Osteoblast (primary cell): ENCODE results near the gene MAN1C1. TPM values are rescaled to one million over a fixed set of nuclear protein-coding genes. Genes with fewer than 3 reads are reported as not detected.

Experiments used
- DNase-seq: peaks from one replicate; pipeline ENCODE4 v3.0.0; 2011; ENCODE audit warnings: low spot score, mixed read lengths; ENCODE audit not compliant: insufficient read length; ENCODE audit errors: missing footprints
- H2AFZ ChIP-seq: 2 replicates; pipeline ENCODE4 v1.6.0; 2011; ENCODE audit warnings: mild to moderate bottlenecking, low read length
- H3K27ac ChIP-seq: 2 replicates; pipeline ENCODE4 v1.5.1; 2011; ENCODE audit warnings: mild to moderate bottlenecking, low read depth, low read length, moderate library complexity
- H3K27me3 ChIP-seq: 2 replicates; pipeline ENCODE4 v1.6.0; 2012; ENCODE audit warnings: mild to moderate bottlenecking, control low read depth, inconsistent platforms, low read length, moderate library complexity; ENCODE audit not compliant: insufficient read depth
- H3K36me3 ChIP-seq: 2 replicates; pipeline ENCODE4 v1.5.1; 2011; ENCODE audit warnings: mild to moderate bottlenecking, low read length, control low read depth, moderate library complexity; ENCODE audit not compliant: insufficient read depth
- H3K4me1 ChIP-seq: 2 replicates; pipeline ENCODE4 v1.5.1; 2011; ENCODE audit warnings: mild to moderate bottlenecking, low read length, control low read depth, moderate library complexity; ENCODE audit not compliant: insufficient read depth
- H3K4me2 ChIP-seq: 2 replicates; pipeline ENCODE4 v1.6.0; 2011; ENCODE audit warnings: mild to moderate bottlenecking, low read length; ENCODE audit not compliant: insufficient read depth
- H3K4me3 ChIP-seq: fragments of 200-600 bp; sonication (generic); 3 replicates; pipeline ENCODE4 v1.5.1; 2012; ENCODE audit warnings: mild to moderate bottlenecking, low read length, inconsistent platforms; ENCODE audit not compliant: insufficient read depth
- H3K79me2 ChIP-seq: 2 replicates; pipeline ENCODE4 v1.6.0; 2012; ENCODE audit warnings: mild to moderate bottlenecking, low read length, control low read depth, inconsistent platforms; ENCODE audit not compliant: insufficient read depth
- H3K9me3 ChIP-seq: 2 replicates; pipeline ENCODE4 v1.5.1; 2011; ENCODE audit warnings: low read depth, low read length, control low read depth
- H4K20me1 ChIP-seq: 2 replicates; pipeline ENCODE4 v1.6.0; 2012; ENCODE audit warnings: mild to moderate bottlenecking, low read length, control low read depth; ENCODE audit not compliant: insufficient read depth
- CTCF ChIP-seq: IDR thresholded peaks from 2 replicates; pipeline ENCODE4 v1.5.1; 2011; ENCODE audit warnings: mild to moderate bottlenecking, low read depth, low read length, moderate library complexity; ENCODE audit errors: extremely low read depth
- total RNA-seq: library from RNA; depleted of rRNA; stranded (reverse); fragments of >200 nt; gene quantifications from 2 replicates; pipeline ENCODE4 v1.2.3, GENCODE V29; 2012

Gene MAN1C1
- total RNA-seq, 1 donor, result 16.3 TPM

GRCh38 chr1:25645637-25646400 is 29.2 kb downstream of the MAN1C1 start:
- no peaks in the 10 kb centered on the region for H4K20me1 ChIP-seq
- TF ChIP-seq CTCF, result no peak

GRCh38 chr1:25647106-25647505 is 30.5 kb downstream of the MAN1C1 start:
- Histone ChIP-seq H3K4me1 (peaks cover 8% of the 10 kb centered on the region), H3K4me3 (no peak overlapping the region), H3K4me2 (no peak overlapping the region), H3K36me3 (no peaks in the 10 kb centered on the region), H2AFZ (no peak overlapping the region), H3K27me3 (peaks cover 54% of the 10 kb centered on the region), H3K9me3 (no peaks in the 10 kb centered on the region), H3K79me2 (no peaks in the 10 kb centered on the region), H4K20me1 (no peaks in the 10 kb centered on the region), H3K27ac (no peak overlapping the region)
- DNase-seq, result no peak
- TF ChIP-seq CTCF, result no peak

More at GRCh38 chr1:25645637-25646400, 29.2 kb downstream of the MAN1C1 start:
- no peak overlapping the region for H3K4me3 ChIP-seq
- no peak overlapping the region for H3K4me2 ChIP-seq
- no peak overlapping the region for H3K27ac ChIP-seq
- DNase-seq, result no peak
- H3K27me3 ChIP-seq, result peaks cover 61% of the 10 kb centered on the region
- no peaks in the 10 kb centered on the region for H3K36me3 ChIP-seq
- no peaks in the 10 kb centered on the region for H3K79me2 ChIP-seq
- no peak overlapping the region for H2AFZ ChIP-seq
- peaks cover 13% of the 10 kb centered on the region for H3K4me1 ChIP-seq
- no peaks in the 10 kb centered on the region for H3K9me3 ChIP-seq

- TF ChIP-seq CTCF, result no peak
- Histone ChIP-seq H3K36me3 (no peaks in the 10 kb centered on the region), H3K27ac (no peak overlapping the region), H3K4me2 (no peak overlapping the region), H3K79me2 (no peaks in the 10 kb centered on the region), H3K4me3 (no peak overlapping the region), H3K4me1 (peaks cover 2% of the 10 kb centered on the region), H2AFZ (no peak overlapping the region), H3K9me3 (no peaks in the 10 kb centered on the region), H3K27me3 (peaks cover 56% of the 10 kb centered on the region), H4K20me1 (no peaks in the 10 kb centered on the region)
- DNase-seq, result no peak
Measured at GRCh38 chr1:25647863-25648262, 31.3 kb downstream of the MAN1C1 start.

GRCh38 chr1:25648681-25649440 is 32.3 kb downstream of the MAN1C1 start:
- no peaks in the 10 kb centered on the region for H3K79me2 ChIP-seq
- H3K9me3 ChIP-seq, result no peaks in the 10 kb centered on the region
- H2AFZ ChIP-seq, result no peak overlapping the region
- no peak overlapping the region for H3K4me2 ChIP-seq
- no peaks in the 10 kb centered on the region for H3K36me3 ChIP-seq
- H3K4me3 ChIP-seq, result no peak overlapping the region
- DNase-seq, result peak; percentile 75
- peaks cover 62% of the 10 kb centered on the region for H3K27me3 ChIP-seq
- H3K4me1 ChIP-seq, result no peaks in the 10 kb centered on the region
- TF ChIP-seq CTCF, result no peak
- no peaks in the 10 kb centered on the region for H4K20me1 ChIP-seq
- H3K27ac ChIP-seq, result no peak overlapping the region
